Measurements from ENCODE around the gene SULT1C4. TPM values are rescaled to one million over a fixed set of nuclear protein-coding genes. Genes with fewer than 3 reads are reported as not detected.

Gene SULT1C4
- total RNA-seq, 2 donors from 2014 or later = 2.8 TPM; not detected in 1

GRCh38 chr2:108383146-108383830 lies 5.5 kb downstream of the SULT1C4 start:
- ATAC-seq (ENCODE audit: insufficient number of reproducible peaks, low FRiP score, low read depth) (no peak), DNase-seq (ENCODE audit: low spot score) (no peak)
- H3K36me3 ChIP-seq = no peaks in the 10 kb centered on the region
- H3K27ac ChIP-seq = no peak overlapping the region
- no peaks in the 10 kb centered on the region for H3K27me3 ChIP-seq (replicated peaks; ENCODE audit: insufficient read depth)
- H3K4me1 ChIP-seq (ENCODE audit: control insufficient read depth in 1 of 2, low read depth in 2 of 2) = no peaks in the 10 kb centered on the region
- no peak for TF ChIP-seq CTCF (IDR thresholded peaks at IDR 0.05)
- no peak overlapping the region for H3K4me3 ChIP-seq
- H3K9me3 ChIP-seq = no peaks in the 10 kb centered on the region

- no peaks in the 10 kb centered on the region for H3K27me3 ChIP-seq (replicated peaks; ENCODE audit: insufficient read depth)
- H3K4me3 ChIP-seq = no peak overlapping the region
- no peaks in the 10 kb centered on the region for H3K4me1 ChIP-seq (ENCODE audit: control insufficient read depth in 1 of 2, low read depth in 2 of 2)
- no peak overlapping the region for H3K27ac ChIP-seq
- no peak for DNase-seq (ENCODE audit: low spot score)
- ATAC-seq (ENCODE audit: insufficient number of reproducible peaks, low FRiP score, low read depth) = no peak
- TF ChIP-seq CTCF (IDR thresholded peaks at IDR 0.05) = no peak
- H3K36me3 ChIP-seq = no peaks in the 10 kb centered on the region
- H3K9me3 ChIP-seq = no peaks in the 10 kb centered on the region
These were observed 7.1 kb downstream of the SULT1C4 start for GRCh38 chr2:108384662-108385393.

- no peaks in the 10 kb centered on the region for H3K4me1 ChIP-seq (ENCODE audit: control insufficient read depth in 1 of 2, low read depth in 2 of 2)
- H3K36me3 ChIP-seq = no peaks in the 10 kb centered on the region
- no peaks in the 10 kb centered on the region for H3K9me3 ChIP-seq
- H3K27ac ChIP-seq = no peak overlapping the region
- no peaks in the 10 kb centered on the region for H3K27me3 ChIP-seq (replicated peaks; ENCODE audit: insufficient read depth)
- no peak overlapping the region for H3K4me3 ChIP-seq
- no peak for ATAC-seq (ENCODE audit: insufficient number of reproducible peaks, low FRiP score, low read depth)
- no peak for DNase-seq (ENCODE audit: low spot score)
- TF ChIP-seq CTCF (IDR thresholded peaks at IDR 0.05) = no peak
These were observed 7.8 kb downstream of the SULT1C4 start for GRCh38 chr2:108385411-108386071.

- Histone ChIP-seq H3K27ac (no peak overlapping the region), H3K36me3 (no peaks in the 10 kb centered on the region), H3K4me1 (ENCODE audit: control insufficient read depth in 1 of 2, low read depth in 2 of 2) (no peaks in the 10 kb centered on the region), H3K27me3 (replicated peaks; ENCODE audit: insufficient read depth) (no peaks in the 10 kb centered on the region), H3K9me3 (peaks cover 3% of the 10 kb centered on the region), H3K4me3 (no peak overlapping the region)
- DNase-seq (ENCODE audit: low spot score) = no peak
- no peak for TF ChIP-seq CTCF (IDR thresholded peaks at IDR 0.05)
- no peak for ATAC-seq (ENCODE audit: insufficient number of reproducible peaks, low FRiP score, low read depth)
These were observed 10.3 kb downstream of the SULT1C4 start for GRCh38 chr2:108388045-108388444.

DNA sequence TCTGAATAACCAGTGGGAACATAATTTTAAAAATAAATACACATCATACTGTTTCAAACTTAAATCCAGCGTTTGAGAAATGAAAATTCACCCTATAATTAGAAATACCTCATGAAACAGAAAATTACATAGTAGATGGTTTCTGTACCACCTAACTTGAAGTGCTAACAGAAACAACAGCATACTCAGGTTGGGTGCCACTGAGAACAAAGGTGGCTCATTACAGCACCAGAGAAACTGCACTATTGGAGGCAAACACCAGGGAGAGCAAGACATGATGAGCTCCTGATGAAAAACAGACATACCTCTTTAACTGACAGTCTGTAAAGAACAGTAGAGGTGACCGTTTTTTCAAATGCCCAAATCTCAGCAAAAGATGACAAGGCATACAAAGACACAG lies 12.6 kb downstream of the SULT1C4 start:
- Histone ChIP-seq H3K4me3 (no peak overlapping the region), H3K36me3 (no peaks in the 10 kb centered on the region), H3K4me1 (ENCODE audit: control insufficient read depth in 1 of 2, low read depth in 2 of 2) (no peaks in the 10 kb centered on the region), H3K27me3 (replicated peaks; ENCODE audit: insufficient read depth) (no peaks in the 10 kb centered on the region), H3K27ac (no peak overlapping the region), H3K9me3 (peaks cover 8% of the 10 kb centered on the region)
- no peak for ATAC-seq (ENCODE audit: insufficient number of reproducible peaks, low FRiP score, low read depth)
- no peak for TF ChIP-seq CTCF (IDR thresholded peaks at IDR 0.05)
- DNase-seq (ENCODE audit: low spot score) = no peak

Data from thoracic aorta (tissue), 2 donors.